Spleen (tissue), 11 donors: ENCODE data around the gene GMEB2. TPM values are rescaled to one million over a fixed set of nuclear protein-coding genes. Genes with fewer than 3 reads are reported as not detected.

ENCODE experiments used
- DNase-seq: peaks from one replicate; pipeline ENCODE4 v3.0.0-alpha.2; 2020
- H3K27ac ChIP-seq, 8 donors: fragments of 200-600 bp; sonication (generic) in 7 of 8; 1 replicate in 4 of 8; 2 replicates in 4 of 8; pipeline versions ENCODE4 v1.5.0 to v1.8.0; 2016 to 2021; ENCODE audit warnings: inconsistent platforms in 4 of 8, mild to moderate bottlenecking in 4 of 8, moderate library complexity in 1 of 8
- H3K27me3 ChIP-seq, 7 donors: fragments of 200-600 bp; sonication (generic) in 6 of 7; replicated peaks in 1 of 7; 1 replicate in 4 of 7; 2 replicates in 3 of 7; pipeline versions ENCODE4 v1.5.0 to v1.8.0; 2016 to 2021; ENCODE audit warnings: inconsistent platforms in 3 of 7, mild to moderate bottlenecking in 1 of 7
- H3K36me3 ChIP-seq, 6 donors: fragments of 200-600 bp; sonication (generic) in 5 of 6; 1 replicate in 4 of 6; 2 replicates in 2 of 6; pipeline versions ENCODE4 v1.5.0 to v1.8.0; 2016 to 2021; ENCODE audit warnings: inconsistent platforms in 2 of 6
- H3K4me1 ChIP-seq, 6 donors: fragments of 200-600 bp; sonication (generic) in 5 of 6; 1 replicate in 3 of 6; 2 replicates in 3 of 6; pipeline versions ENCODE4 v1.5.0 to v1.8.0; 2016 to 2021; ENCODE audit warnings: inconsistent platforms in 3 of 6
- H3K4me3 ChIP-seq, 8 donors: fragments of 200-600 bp; sonication (generic) in 7 of 8; 1 replicate in 4 of 8; 2 replicates in 4 of 8; pipeline versions ENCODE4 v1.5.0 to v1.8.0; 2016 to 2021; ENCODE audit warnings: inconsistent platforms in 4 of 8, mild to moderate bottlenecking in 4 of 8, moderate library complexity in 2 of 8
- H3K9me3 ChIP-seq, 8 donors: fragments of 200-600 bp; sonication (generic) in 7 of 8; 1 replicate in 4 of 8; 2 replicates in 4 of 8; pipeline versions ENCODE4 v1.5.0 to v1.8.0; 2016 to 2021; ENCODE audit warnings: inconsistent platforms in 4 of 8
- POLR2A ChIP-seq, 3 donors: fragments of 450-650 bp; IDR thresholded peaks; one replicate each; pipeline ENCODE4 v1.5.1; 2017; ENCODE audit warnings: antibody characterized with exemption in 3 of 3, mild to moderate bottlenecking in 1 of 3
- POLR2AphosphoS5 ChIP-seq, 3 donors: sonication (generic); formaldehyde crosslinking; IDR thresholded peaks; one replicate each; pipeline ENCODE4 v1.5.1; 2017; ENCODE audit warnings: antibody characterized with exemption in 3 of 3
- WGBS, 5 donors: extraction: QIAGEN DNeasy Blood & Tissue Kit in 3 of 5; methylation state at CpG; one replicate each; pipeline versions ENCODE4 v1.1.5 to v1.1.7; 2013 to 2018; 5-methylcytosine and 5-hydroxymethylcytosine counted together
- intact Hi-C: fragments of 100-400 bp; cut with DNase I; formaldehyde crosslinking; loops from one replicate; pipeline ENCODE4 v1.15.0; 2023; ENCODE audit warnings: low total_unique reads
- polyA plus RNA-seq, 3 donors: library from polyadenylated mRNA; stranded (reverse); fragments of 200-250 nt; gene quantifications; one replicate each; pipeline ENCODE4 v1.2.1, GENCODE V29; 2013
- total RNA-seq, 7 donors: library from RNA; depleted of rRNA in 3 of 7; stranded (reverse); fragments of >200 nt in 3 of 7; fragmentation: NEBNext Ultra II Directional in 4 of 7; extraction: Animal tissue kit (Norgen Biotek cat#: 25700) in 4 of 7; gene quantifications; one replicate each; pipeline versions ENCODE4 v1.1.0 to v1.2.1, GENCODE V29; 2016 to 2021
- TF ChIP-seq, protein P1 (sequence below), 11 experiments: fragments of 200-600 bp in 7 of 11; fragments of 450-650 bp in 4 of 11; sonication (generic) in 4 of 11; IDR thresholded peaks in 8 of 11; conservative IDR thresholded peaks in 3 of 11; 1 replicate in 7 of 11; 2 replicates in 4 of 11; pipeline versions ENCODE4 v1.4.0 to v1.8.0; 2016 to 2021; ENCODE audit warnings: antibody characterized with exemption in 11 of 11, inconsistent platforms in 4 of 11, mild to moderate bottlenecking in 1 of 11
- donor health status: healthy with polysubstance abuse.
- donor health status: DM: no; HTN: no; CAD: no; lungs with moderate emphysema.
- donor health status: DM: no; HTN: no; CAD: no.
- donor health status: Bipolar disorder and iron deficiency.
- donor health status: healthy.
- donor health status: DM: no; HTN: no; CAD: no.
- donor health status: DM: yes; HTN: yes; CAD: no.

Gene GMEB2
- total and polyA plus RNA-seq, 10 donors: 8.6 to 15.0 (median 12.5) TPM

DNA sequence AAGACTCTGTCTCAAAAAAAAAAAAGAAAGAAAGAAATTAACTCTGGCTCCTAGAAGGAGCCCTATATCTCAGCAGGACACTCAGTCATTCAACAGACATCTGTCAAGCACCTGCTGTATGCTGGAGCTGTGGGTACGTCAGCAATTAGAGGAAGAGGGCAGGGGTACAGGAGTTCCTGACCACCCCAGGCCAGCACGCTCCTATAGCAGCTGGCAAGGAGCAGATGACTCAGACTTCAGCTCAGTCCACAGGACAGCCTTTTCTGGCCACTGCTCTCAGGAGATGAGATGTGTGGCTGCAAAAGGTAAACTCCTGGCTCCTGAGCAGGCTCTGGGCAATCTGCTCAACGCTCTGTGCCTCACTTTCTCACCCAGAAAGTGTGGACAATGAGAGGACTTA is 29.6 kb upstream of the GMEB2 start:
- Histone ChIP-seq H3K36me3 (peaks cover 0 to 15% (median 8%) of the 10 kb centered on the region in 6 donors), H3K27me3 (peaks cover 0 to 42% (median 12%) of the 10 kb centered on the region in 7 donors), H3K4me1 (peaks cover 16 to 77% (median 59%) of the 10 kb centered on the region in 6 donors), H3K9me3 (no peaks in the 10 kb centered on the region), H3K4me3 (no peak overlapping the region), H3K27ac (no peak overlapping the region)
- no peak for DNase-seq
- TF ChIP-seq POLR2A (IDR thresholded peaks at IDR 0.05) (no peak), POLR2AphosphoS5 (IDR thresholded peaks at IDR 0.05) (no peak)
- TF ChIP-seq, protein P1, sequence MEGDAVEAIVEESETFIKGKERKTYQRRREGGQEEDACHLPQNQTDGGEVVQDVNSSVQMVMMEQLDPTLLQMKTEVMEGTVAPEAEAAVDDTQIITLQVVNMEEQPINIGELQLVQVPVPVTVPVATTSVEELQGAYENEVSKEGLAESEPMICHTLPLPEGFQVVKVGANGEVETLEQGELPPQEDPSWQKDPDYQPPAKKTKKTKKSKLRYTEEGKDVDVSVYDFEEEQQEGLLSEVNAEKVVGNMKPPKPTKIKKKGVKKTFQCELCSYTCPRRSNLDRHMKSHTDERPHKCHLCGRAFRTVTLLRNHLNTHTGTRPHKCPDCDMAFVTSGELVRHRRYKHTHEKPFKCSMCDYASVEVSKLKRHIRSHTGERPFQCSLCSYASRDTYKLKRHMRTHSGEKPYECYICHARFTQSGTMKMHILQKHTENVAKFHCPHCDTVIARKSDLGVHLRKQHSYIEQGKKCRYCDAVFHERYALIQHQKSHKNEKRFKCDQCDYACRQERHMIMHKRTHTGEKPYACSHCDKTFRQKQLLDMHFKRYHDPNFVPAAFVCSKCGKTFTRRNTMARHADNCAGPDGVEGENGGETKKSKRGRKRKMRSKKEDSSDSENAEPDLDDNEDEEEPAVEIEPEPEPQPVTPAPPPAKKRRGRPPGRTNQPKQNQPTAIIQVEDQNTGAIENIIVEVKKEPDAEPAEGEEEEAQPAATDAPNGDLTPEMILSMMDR (IDR thresholded peaks at IDR 0.05 in 8 of 11, conservative IDR thresholded peaks at IDR 0.05 in 3 of 11): no peak
- intact Hi-C loops: loop anchor here (10.0 kb wide), 1 partner anchor 122 kb away; the partner anchor contains the start of gene PTK6
- 86 to 96% (median 91%) methylated on average over 3 of the region's 3 CpGs for WGBS, 5 donors

DNA sequence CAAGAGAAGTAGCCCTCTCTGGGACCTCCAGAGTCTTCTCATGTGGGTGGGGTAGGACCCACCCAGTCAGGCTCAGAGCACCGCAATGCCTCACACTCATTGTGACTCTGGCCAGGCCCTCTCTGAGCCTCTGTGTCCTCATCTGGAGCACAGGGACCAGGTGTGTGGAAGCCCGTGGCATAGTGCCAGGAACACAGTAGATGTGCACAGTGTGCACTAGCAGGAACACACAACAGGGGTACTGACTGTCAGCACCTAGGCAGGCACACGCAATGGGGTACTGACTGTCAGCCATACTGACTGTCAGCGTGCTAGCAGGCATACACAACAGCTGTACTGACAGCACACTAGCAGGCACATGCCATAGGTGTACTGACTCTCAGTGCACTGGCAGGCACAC is 28.3 kb upstream of the GMEB2 start:
- intact Hi-C loops: loop anchor here (10.0 kb wide), 1 partner anchor 120 kb away; the partner anchor contains the start of gene PTK6
- no peaks in the 10 kb centered on the region for H3K9me3 ChIP-seq
- peaks cover 0 to 3% (median 0%) of the 10 kb centered on the region in 6 donors for H3K36me3 ChIP-seq
- no peak for DNase-seq
- H3K4me1 ChIP-seq: peaks cover 16 to 76% (median 62%) of the 10 kb centered on the region in 6 donors
- H3K27me3 ChIP-seq: peaks cover 0 to 46% (median 13%) of the 10 kb centered on the region in 7 donors
- 72 to 100% (median 94%) methylated on average over 2 to 4 of the region's 4 CpGs for WGBS, 5 donors
- no peak overlapping the region for H3K4me3 ChIP-seq
- no peak for TF ChIP-seq POLR2A (IDR thresholded peaks at IDR 0.05)
- TF ChIP-seq POLR2AphosphoS5 (IDR thresholded peaks at IDR 0.05): no peak
- TF ChIP-seq, protein P1 (IDR thresholded peaks at IDR 0.05 in 8 of 11, conservative IDR thresholded peaks at IDR 0.05 in 3 of 11): no peak
- H3K27ac ChIP-seq: no peak overlapping the region

DNA sequence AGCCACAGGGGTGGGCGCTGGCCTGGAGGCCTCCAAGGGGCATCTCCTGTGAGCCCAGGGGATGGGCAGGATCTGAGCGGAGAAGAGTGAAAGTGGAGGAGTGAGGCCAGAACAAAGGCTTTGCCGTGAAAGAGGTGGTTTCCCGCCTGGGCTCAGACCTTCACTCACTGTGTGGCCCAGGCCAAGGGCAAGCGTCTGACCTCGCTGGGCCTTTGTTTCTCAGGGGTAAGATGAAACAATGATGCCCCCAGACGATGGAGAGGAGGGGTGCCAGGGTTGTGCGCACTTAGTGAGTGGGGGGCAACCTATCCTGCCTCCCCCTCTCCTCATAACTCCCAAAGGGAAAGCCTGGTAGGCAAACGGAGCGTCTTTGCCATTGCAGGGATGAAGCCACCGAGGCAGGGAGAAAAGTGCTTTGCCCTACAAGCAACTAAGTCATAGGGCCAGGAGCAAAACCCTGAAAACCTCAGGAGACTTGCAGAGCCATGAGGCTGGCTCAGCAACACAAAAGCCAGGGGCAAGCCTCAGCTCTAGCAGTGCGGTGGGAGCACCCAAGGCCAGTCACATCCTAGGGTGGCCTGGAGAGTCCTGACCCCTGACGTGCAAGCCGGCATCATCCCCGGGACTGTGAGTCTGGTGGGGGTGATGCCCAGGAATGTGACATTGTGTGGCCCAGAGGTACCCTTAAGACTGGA is 27.2 kb upstream of the GMEB2 start:
- intact Hi-C loops: loop anchor here (10.0 kb wide), 1 partner anchor 119 kb away; the partner anchor contains the start of gene PTK6
- Histone ChIP-seq H3K27me3 (peaks cover 0 to 46% (median 13%) of the 10 kb centered on the region in 7 donors), H3K36me3 (no peaks in the 10 kb centered on the region), H3K4me1 (peaks cover 13 to 65% (median 54%) of the 10 kb centered on the region in 6 donors), H3K27ac (peak overlapping the region in 6 of 8 donors; percentile 58 to 81 (median 76)), H3K9me3 (no peaks in the 10 kb centered on the region), H3K4me3 (peak overlapping the region in 7 of 8 donors; percentile 33 to 78 (median 61))
- TF ChIP-seq POLR2AphosphoS5 (IDR thresholded peaks at IDR 0.05) (no peak), POLR2A (IDR thresholded peaks at IDR 0.05) (no peak)
- TF ChIP-seq, protein P1 (IDR thresholded peaks at IDR 0.05 in 8 of 11, conservative IDR thresholded peaks at IDR 0.05 in 3 of 11): no peak
- WGBS, 5 donors: 42 to 51% (median 46%) methylated on average over 13 to 15 of the region's 15 CpGs
- peak; percentile 61 for DNase-seq
